ENCODE results near the gene UNC93A. TPM values are rescaled to one million over a fixed set of nuclear protein-coding genes. Genes with fewer than 3 reads are reported as not detected.

Gene UNC93A
- total RNA-seq, 2 experiments from 2014 or later: not detected

GRCh38 chr6:167268683-167269280 is 22.3 kb upstream of the UNC93A start:
- Histone ChIP-seq H3K27ac (ENCODE audit: low read depth, low read length, poor library complexity, severe bottlenecking) (no peak overlapping the region), H3K4me2 (ENCODE audit: low read length) (no peak overlapping the region), H3K79me2 (ENCODE audit: insufficient read depth, low read depth, low read length) (no peaks in the 10 kb centered on the region), H3K9me3 (ENCODE audit: low read length) (no peaks in the 10 kb centered on the region), H3K4me3 (ENCODE audit: low read depth, low read length, poor library complexity, severe bottlenecking) (no peak overlapping the region), H4K20me1 (ENCODE audit: insufficient read depth, low read length) (no peaks in the 10 kb centered on the region), H2AFZ (ENCODE audit: low read length) (no peak overlapping the region), H3K36me3 (ENCODE audit: insufficient read depth, low read length) (no peaks in the 10 kb centered on the region), H3K9me2 (ENCODE audit: insufficient read depth, low read length) (no peaks in the 10 kb centered on the region), H3K4me1 (ENCODE audit: insufficient read depth, low read length, poor library complexity, severe bottlenecking) (no peaks in the 10 kb centered on the region)
- TF ChIP-seq CTCF (conservative IDR thresholded peaks at IDR 0.05; ENCODE audit: low read length) (no peak), EZH2phosphoT487 (IDR thresholded peaks at IDR 0.05; ENCODE audit: borderline replicate concordance, low read depth, low read length) (no peak)
- no peak for DNase-seq (ENCODE audit: low spot score)
- CTCF ChIA-PET (ENCODE audit: unreplicated experiment): interaction anchor here (1.1 kb wide), 1 partner anchor 15 kb away, joined by 3 read pairs; no protein-coding TSS in a partner anchor
- intact Hi-C loops (cut with micrococcal nuclease; ENCODE audit: unreplicated experiment): no loop called here
- POLR2A ChIA-PET: interaction anchor here (0.8 to 1.0 kb wide), 2 partner anchors 13 to 22 kb away, joined by 3 to 5 read pairs; no protein-coding TSS in a partner anchor
- BruUV-seq (replicated peaks): no TSS peak

GRCh38 chr6:167270499-167271311 is 20.4 kb upstream of the UNC93A start:
- H3K79me2 ChIP-seq (ENCODE audit: insufficient read depth, low read depth, low read length): no peaks in the 10 kb centered on the region
- CTCF ChIA-PET (ENCODE audit: unreplicated experiment): no interaction called here
- intact Hi-C loops (cut with micrococcal nuclease; ENCODE audit: unreplicated experiment): no loop called here

More at GRCh38 chr6:167270499-167271311, 20.4 kb upstream of the UNC93A start:
- no peaks in the 10 kb centered on the region for H4K20me1 ChIP-seq (ENCODE audit: insufficient read depth, low read length)
- TF ChIP-seq CTCF (conservative IDR thresholded peaks at IDR 0.05; ENCODE audit: low read length): no peak
- TF ChIP-seq EZH2phosphoT487 (IDR thresholded peaks at IDR 0.05; ENCODE audit: borderline replicate concordance, low read depth, low read length): no peak
- H3K4me1 ChIP-seq (ENCODE audit: insufficient read depth, low read length, poor library complexity, severe bottlenecking): no peaks in the 10 kb centered on the region
- no peaks in the 10 kb centered on the region for H3K36me3 ChIP-seq (ENCODE audit: insufficient read depth, low read length)
- BruUV-seq (replicated peaks): no TSS peak
- no peaks in the 10 kb centered on the region for H3K9me3 ChIP-seq (ENCODE audit: low read length)
- H3K4me2 ChIP-seq (ENCODE audit: low read length): no peak overlapping the region
- no peak overlapping the region for H2AFZ ChIP-seq (ENCODE audit: low read length)
- no peak overlapping the region for H3K4me3 ChIP-seq (ENCODE audit: low read depth, low read length, poor library complexity, severe bottlenecking)
- DNase-seq (ENCODE audit: low spot score): no peak
- POLR2A ChIA-PET: no interaction called here
- H3K9me2 ChIP-seq (ENCODE audit: insufficient read depth, low read length): no peaks in the 10 kb centered on the region
- no peak overlapping the region for H3K27ac ChIP-seq (ENCODE audit: low read depth, low read length, poor library complexity, severe bottlenecking)
